GM12878 (cell line): Measurements from ENCODE around the gene SINHCAF. TPM values are rescaled to one million over a fixed set of nuclear protein-coding genes. Genes with fewer than 3 reads are reported as not detected.
A peak's percentile ranks its signal among the peaks of the same experiment; 100 is the strongest.

Experiments used
- ATAC-seq: fragments of 200-7000 bp; cut with Tn5 transposase; 3 replicates; pipeline ENCODE4 v1.9.1; 2020; ENCODE audit warnings: mild to moderate bottlenecking, moderate library complexity
- BruUV-seq: library from RNA; stranded (reverse); fragments of 400-500 nt; replicated peaks from 2 replicates; lab custom pipeline; 2021; lab: Mats Ljungman, UMichigan
- CTCF ChIA-PET: fragments of 300-600 bp; sonication (Branson Sonifier 250); formaldehyde crosslinking; extraction: SDS; loops from one replicate; lab custom pipeline; 2021; ENCODE audit warnings: inconsistent platforms; lab: Yijun Ruan, JAX
- POLR2A ChIA-PET: fragments of 350-600 bp; formaldehyde crosslinking; extraction: SDS; loops from one replicate; lab custom pipeline; 2021; ENCODE audit warnings: inconsistent platforms; lab: Charles Lee
- RAD21 ChIA-PET: fragments of 300-600 bp; sonication (Branson Sonifier 250); formaldehyde crosslinking; loops from one replicate; lab custom pipeline; 2023; ENCODE audit warnings: antibody characterized with exemption; ENCODE audit not compliant: unreplicated experiment; lab: Charles Lee
- SMC1A ChIA-PET: fragments of 300-600 bp; sonication (Branson Sonifier 250); formaldehyde crosslinking; loops from one replicate; lab custom pipeline; 2023; ENCODE audit not compliant: unreplicated experiment, uncharacterized antibody; lab: Charles Lee
- DNase-seq: peaks from one replicate; pipeline ENCODE4 v3.0.0-alpha.2; 2011; ENCODE audit warnings: low read depth, low spot score
- FAIRE-seq: peaks from 3 replicates; lab custom pipeline; 2011; peaks lifted over from hg19 to GRCh38; lab: Jason Lieb, UNC
- H2AFZ ChIP-seq: 2 replicates; pipeline ENCODE4 v1.6.0; 2011; ENCODE audit warnings: low read depth, low read length, control low read depth; ENCODE audit not compliant: control insufficient read depth
- H3K27ac ChIP-seq: 2 replicates; pipeline ENCODE4 v1.5.1; 2011; ENCODE audit warnings: control low read depth; ENCODE audit not compliant: control insufficient read depth, insufficient read depth
- H3K27me3 ChIP-seq, 2 experiments: replicated peaks in 1 of 2; 2 replicates each; pipeline versions ENCODE4 v1.6.0 to v1.6.1; 2011; ENCODE audit warnings: low read length in 1 of 2; ENCODE audit not compliant: control insufficient read depth in 2 of 2, insufficient read depth in 2 of 2
- H3K36me3 ChIP-seq, 2 experiments: 2 replicates each; pipeline ENCODE4 v1.5.1; 2011; ENCODE audit warnings: low read length in 1 of 2; ENCODE audit not compliant: control insufficient read depth in 2 of 2, insufficient read depth in 2 of 2
- H3K4me1 ChIP-seq: 2 replicates; pipeline ENCODE4 v1.6.1; 2011; ENCODE audit warnings: mild to moderate bottlenecking, low read length, moderate library complexity, mixed read lengths; ENCODE audit not compliant: control insufficient read depth, insufficient read depth
- H3K4me2 ChIP-seq: 2 replicates; pipeline ENCODE4 v1.6.0; 2011; ENCODE audit warnings: control low read depth; ENCODE audit not compliant: control insufficient read depth, insufficient read depth
- H3K4me3 ChIP-seq: fragments of 200-600 bp; sonication (generic); 2 replicates; pipeline ENCODE4 v1.5.1; 2016
- H3K79me2 ChIP-seq: 2 replicates; pipeline ENCODE4 v1.6.0; 2011; ENCODE audit warnings: low read length; ENCODE audit not compliant: control insufficient read depth, insufficient read depth
- H3K9ac ChIP-seq: 2 replicates; pipeline ENCODE4 v1.8.0; 2011; ENCODE audit warnings: low read length, control low read depth, mixed read lengths; ENCODE audit not compliant: control insufficient read depth, insufficient read depth
- H3K9me3 ChIP-seq: replicated peaks from 3 replicates; pipeline ENCODE4 v1.5.1; 2011; ENCODE audit warnings: mild to moderate bottlenecking, low read length; ENCODE audit not compliant: control insufficient read depth, insufficient read depth
- H4K20me1 ChIP-seq: 2 replicates; pipeline ENCODE4 v1.6.0; 2011; ENCODE audit not compliant: control insufficient read depth, insufficient read depth
- ESRRA ChIP-seq: IDR thresholded peaks from 2 replicates; pipeline ENCODE4 v1.6.1; 2012; ENCODE audit warnings: mild to moderate bottlenecking, low read length, improper control_type of control experiment
- HDAC6 ChIP-seq: fragments of 200-600 bp; sonication (generic); IDR thresholded peaks from one replicate; pipeline ENCODE4 v1.8.0; 2017; ENCODE audit warnings: antibody characterized with exemption; ENCODE audit not compliant: unreplicated experiment
- MEF2B ChIP-seq: fragments of 450-650 bp; IDR thresholded peaks from 2 replicates; pipeline ENCODE4 v1.6.1; 2018; ENCODE audit warnings: mild to moderate bottlenecking, moderate library complexity; ENCODE audit not compliant: partially characterized antibody, poor library complexity, severe bottlenecking
- MTA2 ChIP-seq: fragments of 450-650 bp; IDR thresholded peaks from 2 replicates; pipeline ENCODE4 v1.6.1; 2016; ENCODE audit warnings: low read depth, mild to moderate bottlenecking, moderate library complexity
- PML ChIP-seq: IDR thresholded peaks from 2 replicates; pipeline ENCODE4 v1.6.1; 2012; ENCODE audit warnings: low read length, inconsistent platforms
- SMAD1 ChIP-seq: fragments of 450-650 bp; IDR thresholded peaks from 2 replicates; pipeline ENCODE4 v1.6.1; 2018; ENCODE audit warnings: mild to moderate bottlenecking, low read depth; ENCODE audit not compliant: partially characterized antibody
- SPI1 ChIP-seq: IDR thresholded peaks from 2 replicates; pipeline ENCODE4 v1.6.1; 2011; ENCODE audit warnings: low read depth, mild to moderate bottlenecking, low read length, moderate library complexity, borderline replicate concordance; ENCODE audit not compliant: insufficient read depth
- SREBF1 ChIP-seq: IDR thresholded peaks from 2 replicates; pipeline ENCODE4 v1.6.1; 2012; ENCODE audit warnings: mild to moderate bottlenecking, low read length
- TCF7 ChIP-seq: IDR thresholded peaks from 2 replicates; pipeline ENCODE4 v1.6.1; 2014; ENCODE audit warnings: antibody characterized with exemption, borderline replicate concordance
- ZNF24 ChIP-seq: fragments of 450-650 bp; IDR thresholded peaks from 2 replicates; pipeline ENCODE4 v1.6.1; 2017; ENCODE audit warnings: antibody characterized with exemption, mild to moderate bottlenecking
- WGBS: methylation state at CpG from one replicate; pipeline ENCODE4 v1.1.6; 2016; ENCODE audit warnings: low lambda C conversion rate; ENCODE audit not compliant: insufficient replicate concordance, insufficient coverage; ENCODE audit errors: missing lambda C conversion rate; 5-methylcytosine and 5-hydroxymethylcytosine counted together
- in situ Hi-C: fragments of 300-500 bp; cut with MboI; formaldehyde crosslinking; loops from 9 replicates; pipeline ENCODE4 v1.14.3; 2018; ENCODE audit warnings: mixed read lengths
- intact Hi-C: fragments of 100-400 bp; cut with micrococcal nuclease; formaldehyde crosslinking; loops from one replicate; pipeline ENCODE4 v1.14.2; 2022; ENCODE audit not compliant: unreplicated experiment
- polyA plus RNA-seq, 11 experiments: library from polyadenylated mRNA; depleted of rRNA in 4 of 11; unstranded in 6 of 11; stranded (reverse) in 5 of 11; fragments of >200 nt; fragmentation: Nextera tagmentation in 4 of 11; fragmentation: Illumina TruSeq in 1 of 11; extraction: Ambion mirVana in 4 of 11; extraction: Trizol in 1 of 11; gene quantifications; 1 replicate in 1 of 11; 2 replicates in 10 of 11; pipeline versions ENCODE4 v1.2.1 to v1.2.3, GENCODE V29; 2011 to 2016; ENCODE audit warnings: inconsistent platforms in 2 of 11, missing spikeins in 2 of 11, low read depth in 1 of 11
- total RNA-seq, 4 experiments: library from RNA; depleted of rRNA in 3 of 4; stranded (reverse); fragments of >200 nt in 3 of 4; fragmentation: Illumina TruSeq in 1 of 4; extraction: Trizol in 1 of 4; gene quantifications; 2 replicates each; pipeline versions ENCODE4 v1.2.1 to v1.2.3, GENCODE V29; 2013 to 2021
- TF ChIP-seq, protein P1 (sequence below): IDR thresholded peaks from 2 replicates; pipeline ENCODE4 v1.6.1; 2011; ENCODE audit warnings: low read depth, low read length, improper control_type of control experiment, borderline replicate concordance
- TF ChIP-seq, protein P2 (sequence below): fragments of 450-650 bp; IDR thresholded peaks from 2 replicates; pipeline ENCODE4 v1.6.1; 2017; ENCODE audit warnings: mild to moderate bottlenecking, low read depth, inconsistent platforms; ENCODE audit not compliant: poor library complexity, severe bottlenecking
- TF ChIP-seq, protein P3 (sequence below): fragments of 150-350 bp; IDR thresholded peaks from 2 replicates; pipeline ENCODE4 v1.6.1; 2016; ENCODE audit warnings: low read depth, low read length
- TF ChIP-seq, protein P4 (sequence below): IDR thresholded peaks from 2 replicates; pipeline ENCODE4 v1.6.1; 2011; ENCODE audit warnings: mild to moderate bottlenecking, low read depth, low read length, moderate library complexity; ENCODE audit not compliant: insufficient replicate concordance

SINHCAF gene
- total and polyA plus RNA-seq, 10 of the 15 experiments (the other 5 are each of a cell fraction or from before 2014, with no cell fraction given): 60.4 to 156 (median 90.3) TPM

DNA sequence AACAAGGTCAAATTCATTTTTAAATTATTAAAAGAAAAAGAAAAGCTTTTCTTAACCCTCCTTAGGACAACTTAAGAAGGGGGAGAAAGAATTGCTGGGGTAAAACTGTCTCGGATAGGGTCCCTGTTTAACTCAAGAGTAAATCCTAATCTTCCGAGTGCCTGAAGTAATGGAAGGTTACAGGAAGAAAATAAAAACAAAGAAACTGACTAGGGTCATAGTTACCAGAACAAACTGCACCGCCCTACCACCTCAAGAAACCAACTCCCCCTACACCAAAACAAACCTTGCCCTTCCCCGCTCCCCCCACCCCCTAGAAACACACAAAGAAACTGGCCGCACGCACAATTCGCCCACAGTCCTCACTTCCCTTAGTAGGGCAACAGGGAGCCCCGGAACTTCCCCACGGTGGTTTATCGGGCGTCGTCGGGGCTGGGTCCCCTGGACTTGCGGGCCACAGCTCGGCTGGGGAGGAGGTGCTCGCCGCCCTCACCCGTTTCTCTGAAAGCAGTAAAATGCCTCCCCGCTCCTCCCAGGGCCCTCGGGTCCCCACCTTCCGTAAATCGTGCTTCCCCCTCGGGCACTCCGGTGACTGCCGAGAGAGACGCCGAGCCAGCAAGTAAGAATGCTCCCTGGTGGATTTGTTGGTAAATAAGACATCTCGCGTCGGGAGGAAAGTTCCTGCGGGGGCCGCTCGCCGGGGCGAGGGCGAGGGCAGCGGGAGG, 2.4 kb downstream of the SINHCAF start (continued):
- TF ChIP-seq TCF7 (0 out of 2 replicates have a peak, but pooled peaks have one; percentile 17), SPI1 (peak; percentile 52; the same call in 1 of the 2 replicates), SMAD1 (peak; percentile 58), ZNF24 (0 out of 2 replicates have a peak, but pooled peaks have one; percentile 1), MTA2 (peak; percentile 65; the same call in 1 of the 2 replicates), MEF2B (no peak)
- TF ChIP-seq, protein P1, sequence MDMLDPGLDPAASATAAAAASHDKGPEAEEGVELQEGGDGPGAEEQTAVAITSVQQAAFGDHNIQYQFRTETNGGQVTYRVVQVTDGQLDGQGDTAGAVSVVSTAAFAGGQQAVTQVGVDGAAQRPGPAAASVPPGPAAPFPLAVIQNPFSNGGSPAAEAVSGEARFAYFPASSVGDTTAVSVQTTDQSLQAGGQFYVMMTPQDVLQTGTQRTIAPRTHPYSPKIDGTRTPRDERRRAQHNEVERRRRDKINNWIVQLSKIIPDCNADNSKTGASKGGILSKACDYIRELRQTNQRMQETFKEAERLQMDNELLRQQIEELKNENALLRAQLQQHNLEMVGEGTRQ: no peak

DNA sequence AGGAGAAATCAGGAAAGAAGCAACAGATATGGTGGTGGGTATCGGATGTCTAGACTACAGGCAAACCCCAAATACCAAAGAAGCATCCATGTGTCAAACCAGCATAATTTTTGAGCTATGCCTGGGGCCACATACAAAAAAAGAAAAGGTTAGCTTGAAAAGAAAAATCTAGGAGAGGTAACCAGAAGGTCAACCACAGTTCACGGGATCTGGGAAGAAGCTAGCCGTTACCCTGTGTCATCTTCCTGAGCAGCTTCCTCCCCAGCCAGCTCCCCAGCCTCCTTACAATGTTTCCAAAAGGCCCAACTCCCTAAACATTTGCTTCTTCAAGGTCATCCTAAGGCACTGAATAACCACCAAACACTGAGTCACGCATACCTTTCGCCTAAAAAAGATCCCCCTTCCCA, 3.1 kb downstream of the SINHCAF start:
- Histone ChIP-seq H2AFZ (no peak overlapping the region), H3K9me3 (no peaks in the 10 kb centered on the region), H3K9ac (peak overlapping the region; percentile 89), H3K4me3 (peak overlapping the region; percentile 92), H3K4me1 (peaks cover 11% of the 10 kb centered on the region; the same call in 1 of the 2 replicates), H3K79me2 (peaks cover 82% of the 10 kb centered on the region), H4K20me1 (no peaks in the 10 kb centered on the region), H3K36me3 (no peaks in the 10 kb centered on the region), H3K4me2 (peak overlapping the region; percentile 85), H3K27ac (peak overlapping the region; percentile 95), H3K27me3 (no peaks in the 10 kb centered on the region)
- WGBS: 3% methylated on average over 5 of the region's 5 CpGs
- intact Hi-C loops: loop anchor here (2.0 to 5.0 kb wide), 2 partner anchors 24 to 314 kb away; no protein-coding TSS in a partner anchor
- ATAC-seq: no peak
- ChIA-PET RAD21 (interaction anchor here (0.6 to 2.7 kb wide), 8 partner anchors 21 to 337 kb away, joined by 3 to 24 read pairs (median 4); no protein-coding TSS in a partner anchor), POLR2A (interaction anchor here (1.5 to 4.1 kb wide), 2 partner anchors 24 to 39 kb away, joined by 5 to 42 read pairs; no protein-coding TSS in a partner anchor), CTCF (interaction anchor here (3.1 to 5.0 kb wide), 2 partner anchors 25 to 51 kb away, joined by 11 to 26 read pairs; no protein-coding TSS in a partner anchor), SMC1A (interaction anchor here (0.6 to 6.2 kb wide), 8 partner anchors 11 to 1432 kb away, joined by 3 to 78 read pairs (median 3); no protein-coding TSS in a partner anchor)
- DNase-seq: no peak
- no TSS peak for BruUV-seq
- in situ Hi-C loops: no loop called here
- FAIRE-seq: no peak
- TF ChIP-seq HDAC6 (no peak), PML (0 out of 2 replicates have a peak, but pooled peaks have one; percentile 15), ESRRA (no peak), SREBF1 (no peak)
- TF ChIP-seq, protein P2, sequence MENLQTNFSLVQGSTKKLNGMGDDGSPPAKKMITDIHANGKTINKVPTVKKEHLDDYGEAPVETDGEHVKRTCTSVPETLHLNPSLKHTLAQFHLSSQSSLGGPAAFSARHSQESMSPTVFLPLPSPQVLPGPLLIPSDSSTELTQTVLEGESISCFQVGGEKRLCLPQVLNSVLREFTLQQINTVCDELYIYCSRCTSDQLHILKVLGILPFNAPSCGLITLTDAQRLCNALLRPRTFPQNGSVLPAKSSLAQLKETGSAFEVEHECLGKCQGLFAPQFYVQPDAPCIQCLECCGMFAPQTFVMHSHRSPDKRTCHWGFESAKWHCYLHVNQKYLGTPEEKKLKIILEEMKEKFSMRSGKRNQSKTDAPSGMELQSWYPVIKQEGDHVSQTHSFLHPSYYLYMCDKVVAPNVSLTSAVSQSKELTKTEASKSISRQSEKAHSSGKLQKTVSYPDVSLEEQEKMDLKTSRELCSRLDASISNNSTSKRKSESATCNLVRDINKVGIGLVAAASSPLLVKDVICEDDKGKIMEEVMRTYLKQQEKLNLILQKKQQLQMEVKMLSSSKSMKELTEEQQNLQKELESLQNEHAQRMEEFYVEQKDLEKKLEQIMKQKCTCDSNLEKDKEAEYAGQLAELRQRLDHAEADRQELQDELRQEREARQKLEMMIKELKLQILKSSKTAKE: peak; percentile 23
- TF ChIP-seq, protein P3, sequence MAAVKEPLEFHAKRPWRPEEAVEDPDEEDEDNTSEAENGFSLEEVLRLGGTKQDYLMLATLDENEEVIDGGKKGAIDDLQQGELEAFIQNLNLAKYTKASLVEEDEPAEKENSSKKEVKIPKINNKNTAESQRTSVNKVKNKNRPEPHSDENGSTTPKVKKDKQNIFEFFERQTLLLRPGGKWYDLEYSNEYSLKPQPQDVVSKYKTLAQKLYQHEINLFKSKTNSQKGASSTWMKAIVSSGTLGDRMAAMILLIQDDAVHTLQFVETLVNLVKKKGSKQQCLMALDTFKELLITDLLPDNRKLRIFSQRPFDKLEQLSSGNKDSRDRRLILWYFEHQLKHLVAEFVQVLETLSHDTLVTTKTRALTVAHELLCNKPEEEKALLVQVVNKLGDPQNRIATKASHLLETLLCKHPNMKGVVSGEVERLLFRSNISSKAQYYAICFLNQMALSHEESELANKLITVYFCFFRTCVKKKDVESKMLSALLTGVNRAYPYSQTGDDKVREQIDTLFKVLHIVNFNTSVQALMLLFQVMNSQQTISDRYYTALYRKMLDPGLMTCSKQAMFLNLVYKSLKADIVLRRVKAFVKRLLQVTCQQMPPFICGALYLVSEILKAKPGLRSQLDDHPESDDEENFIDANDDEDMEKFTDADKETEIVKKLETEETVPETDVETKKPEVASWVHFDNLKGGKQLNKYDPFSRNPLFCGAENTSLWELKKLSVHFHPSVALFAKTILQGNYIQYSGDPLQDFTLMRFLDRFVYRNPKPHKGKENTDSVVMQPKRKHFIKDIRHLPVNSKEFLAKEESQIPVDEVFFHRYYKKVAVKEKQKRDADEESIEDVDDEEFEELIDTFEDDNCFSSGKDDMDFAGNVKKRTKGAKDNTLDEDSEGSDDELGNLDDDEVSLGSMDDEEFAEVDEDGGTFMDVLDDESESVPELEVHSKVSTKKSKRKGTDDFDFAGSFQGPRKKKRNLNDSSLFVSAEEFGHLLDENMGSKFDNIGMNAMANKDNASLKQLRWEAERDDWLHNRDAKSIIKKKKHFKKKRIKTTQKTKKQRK: no peak
- TF ChIP-seq, protein P4, sequence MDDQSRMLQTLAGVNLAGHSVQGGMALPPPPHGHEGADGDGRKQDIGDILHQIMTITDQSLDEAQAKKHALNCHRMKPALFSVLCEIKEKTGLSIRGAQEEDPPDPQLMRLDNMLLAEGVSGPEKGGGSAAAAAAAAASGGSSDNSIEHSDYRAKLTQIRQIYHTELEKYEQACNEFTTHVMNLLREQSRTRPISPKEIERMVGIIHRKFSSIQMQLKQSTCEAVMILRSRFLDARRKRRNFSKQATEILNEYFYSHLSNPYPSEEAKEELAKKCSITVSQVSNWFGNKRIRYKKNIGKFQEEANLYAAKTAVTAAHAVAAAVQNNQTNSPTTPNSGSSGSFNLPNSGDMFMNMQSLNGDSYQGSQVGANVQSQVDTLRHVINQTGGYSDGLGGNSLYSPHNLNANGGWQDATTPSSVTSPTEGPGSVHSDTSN: no peak
